Astrocyte (in vitro differentiated cells and primary cell): ENCODE data around the gene RANBP17. TPM values are rescaled to one million over a fixed set of nuclear protein-coding genes. Genes with fewer than 3 reads are reported as not detected.

Source experiments
- DNase-seq: peaks from one replicate; pipeline ENCODE4 v3.0.0-alpha.2; 2010; ENCODE audit warnings: low read depth
- FAIRE-seq: peaks from 2 replicates; lab custom pipeline; 2011; peaks lifted over from hg19 to GRCh38; lab: Jason Lieb, UNC
- H2AFZ ChIP-seq: 2 replicates; pipeline ENCODE4 v1.6.0; 2012; ENCODE audit warnings: low read depth, low read length, inconsistent platforms
- H3K27ac ChIP-seq: 2 replicates; pipeline ENCODE4 v1.5.1; 2011; ENCODE audit warnings: low read depth, low read length, inconsistent platforms
- H3K27me3 ChIP-seq: 2 replicates; pipeline ENCODE4 v1.6.0; 2011; ENCODE audit warnings: low read length, inconsistent platforms; ENCODE audit not compliant: insufficient read depth
- H3K36me3 ChIP-seq: 2 replicates; pipeline ENCODE4 v1.5.1; 2011; ENCODE audit warnings: low read length, inconsistent platforms; ENCODE audit not compliant: insufficient read depth
- H3K4me1 ChIP-seq: 2 replicates; pipeline ENCODE4 v1.5.1; 2011; ENCODE audit warnings: low read length, inconsistent platforms; ENCODE audit not compliant: insufficient read depth
- H3K4me2 ChIP-seq: 2 replicates; pipeline ENCODE4 v1.6.0; 2012; ENCODE audit warnings: low read length, inconsistent platforms
- H3K4me3 ChIP-seq: 2 replicates; pipeline ENCODE4 v1.5.1; 2011; ENCODE audit warnings: low read depth, mild to moderate bottlenecking, low read length, inconsistent platforms; ENCODE audit not compliant: insufficient read depth
- H3K79me2 ChIP-seq: 2 replicates; pipeline ENCODE4 v1.6.0; 2012; ENCODE audit warnings: mild to moderate bottlenecking, low read length, inconsistent platforms; ENCODE audit not compliant: insufficient read depth
- H3K9ac ChIP-seq: 2 replicates; pipeline ENCODE4 v1.6.0; 2012; ENCODE audit warnings: mild to moderate bottlenecking, low read length, inconsistent platforms
- H3K9me3 ChIP-seq: 2 replicates; pipeline ENCODE4 v1.5.1; 2012; ENCODE audit warnings: low read depth, mild to moderate bottlenecking, low read length, inconsistent platforms; ENCODE audit not compliant: insufficient read depth
- H4K20me1 ChIP-seq: 2 replicates; pipeline ENCODE4 v1.6.0; 2012; ENCODE audit warnings: low read length, inconsistent platforms; ENCODE audit not compliant: insufficient read depth
- H3K27ac Mint-ChIP-seq: one replicate; pipeline ENCODE4 v1.8.0; 2021; ENCODE audit warnings: mild to moderate bottlenecking, mixed read lengths; ENCODE audit not compliant: unreplicated experiment
- H3K27me3 Mint-ChIP-seq: one replicate; pipeline ENCODE4 v1.8.0; 2021; ENCODE audit warnings: low read depth, mixed read lengths; ENCODE audit not compliant: unreplicated experiment
- H3K36me3 Mint-ChIP-seq: one replicate; pipeline ENCODE4 v1.8.0; 2021; ENCODE audit warnings: low read depth, mixed read lengths; ENCODE audit not compliant: unreplicated experiment
- H3K4me1 Mint-ChIP-seq: one replicate; pipeline ENCODE4 v1.8.0; 2021; ENCODE audit warnings: low read depth, mixed read lengths; ENCODE audit not compliant: unreplicated experiment
- H3K4me3 Mint-ChIP-seq: one replicate; pipeline ENCODE4 v1.8.0; 2021; ENCODE audit warnings: mild to moderate bottlenecking, moderate library complexity, mixed read lengths; ENCODE audit not compliant: unreplicated experiment
- H3K9me3 Mint-ChIP-seq: one replicate; pipeline ENCODE4 v1.8.0; 2021; ENCODE audit warnings: mild to moderate bottlenecking, mixed read lengths; ENCODE audit not compliant: unreplicated experiment
- CTCF ChIP-seq: IDR thresholded peaks from 2 replicates; pipeline ENCODE4 v1.5.1; 2011; ENCODE audit warnings: low read depth, mild to moderate bottlenecking, inconsistent platforms, low read length, moderate library complexity; ENCODE audit not compliant: insufficient read depth
- EZH2 ChIP-seq: IDR thresholded peaks from 2 replicates; pipeline ENCODE4 v1.6.1; 2012; ENCODE audit warnings: mild to moderate bottlenecking, low read length, inconsistent platforms; ENCODE audit not compliant: insufficient read depth
- total RNA-seq: library from RNA; stranded (reverse); gene quantifications from 2 replicates; pipeline ENCODE4 v1.2.1, GENCODE V29; 2021

RANBP17 gene
- total RNA-seq, 1 donor from 2014 or later, result 16.2 TPM

- Histone ChIP-seq H3K36me3 (no peaks in the 10 kb centered on the region), H3K9ac (no peak overlapping the region), H3K4me1 (no peaks in the 10 kb centered on the region), H3K4me2 (no peak overlapping the region), H3K27me3 (no peaks in the 10 kb centered on the region), H2AFZ (no peak overlapping the region), H3K79me2 (no peaks in the 10 kb centered on the region), H3K4me3 (no peak overlapping the region), H3K9me3 (no peaks in the 10 kb centered on the region), H4K20me1 (no peaks in the 10 kb centered on the region), H3K27ac (no peak overlapping the region)
- Mint-ChIP-seq H3K36me3 (no peaks in the 10 kb centered on the region), H3K4me1 (no peaks in the 10 kb centered on the region), H3K4me3 (no peak overlapping the region), H3K9me3 (no peaks in the 10 kb centered on the region), H3K27ac (no peak overlapping the region), H3K27me3 (no peaks in the 10 kb centered on the region)
- TF ChIP-seq EZH2 (no peak), CTCF (no peak)
- FAIRE-seq (no peak), DNase-seq (no peak)
These were observed 339.5 kb downstream of the RANBP17 start for GRCh38 chr5:171201310-171201709.

DNA sequence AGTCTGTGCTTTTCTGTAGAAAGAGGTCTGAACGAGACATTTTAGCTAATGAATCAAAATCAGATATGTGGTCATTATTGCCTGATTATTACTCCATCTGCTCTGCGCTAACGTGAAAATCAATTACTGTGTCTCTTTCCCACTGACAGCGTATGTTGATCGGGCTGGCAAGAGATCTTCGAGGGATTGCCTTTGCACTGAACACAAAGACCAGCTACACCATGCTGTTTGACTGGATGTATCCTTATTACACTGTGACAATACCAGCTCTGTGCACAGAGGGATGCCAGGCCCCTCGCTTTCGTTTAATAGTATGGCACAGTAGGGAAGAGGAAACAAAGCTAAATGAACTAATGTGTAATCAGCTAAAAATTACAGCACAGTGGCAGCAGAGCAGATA is 343.6 kb downstream of the RANBP17 start:
- H3K79me2 ChIP-seq, result no peaks in the 10 kb centered on the region
- H3K4me2 ChIP-seq, result no peak overlapping the region
- H2AFZ ChIP-seq, result no peak overlapping the region
- TF ChIP-seq EZH2 (no peak), CTCF (no peak)
- DNase-seq, result no peak
- H3K4me3 Mint-ChIP-seq, result no peak overlapping the region
- H3K27me3 ChIP-seq, result no peaks in the 10 kb centered on the region
- H3K4me1 ChIP-seq, result no peaks in the 10 kb centered on the region
- no peak overlapping the region for H3K9ac ChIP-seq
- H3K27ac ChIP-seq, result no peak overlapping the region
- FAIRE-seq, result no peak
- no peak overlapping the region for H3K27ac Mint-ChIP-seq
- no peak overlapping the region for H3K4me3 ChIP-seq
- no peaks in the 10 kb centered on the region for H3K9me3 ChIP-seq
- no peaks in the 10 kb centered on the region for H3K27me3 Mint-ChIP-seq
- no peaks in the 10 kb centered on the region for H3K4me1 Mint-ChIP-seq
- no peaks in the 10 kb centered on the region for H4K20me1 ChIP-seq
- H3K36me3 Mint-ChIP-seq, result peaks cover 1% of the 10 kb centered on the region
- H3K36me3 ChIP-seq, result no peaks in the 10 kb centered on the region
- H3K9me3 Mint-ChIP-seq, result no peaks in the 10 kb centered on the region

DNA sequence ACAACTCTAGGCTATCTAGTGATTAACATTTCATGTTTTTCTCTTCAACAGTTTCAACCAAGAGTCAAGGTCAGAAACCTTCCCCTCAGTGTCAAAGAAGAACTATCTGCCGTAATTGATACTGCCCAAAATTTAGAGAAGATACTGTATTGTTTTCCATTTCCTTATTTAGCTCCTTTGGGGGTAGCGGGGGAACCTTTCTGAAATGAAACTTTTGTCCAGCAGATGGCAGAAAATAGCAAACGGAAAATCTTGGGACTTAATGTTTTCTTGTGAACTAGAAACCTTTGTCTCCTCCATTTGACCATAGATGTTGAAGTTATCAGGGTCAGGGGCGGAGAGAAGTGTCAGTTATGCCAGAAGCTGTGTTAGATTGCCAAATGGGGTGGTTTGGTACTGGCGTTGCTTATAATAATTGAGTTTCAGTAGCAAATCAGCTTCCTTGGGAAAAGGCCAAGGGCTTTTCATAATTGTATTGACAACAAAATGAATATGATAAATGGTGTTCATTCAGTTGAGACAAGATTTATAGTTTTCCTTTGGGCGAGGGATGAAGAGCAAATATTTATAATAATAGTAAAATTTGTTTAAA is 345.5 kb downstream of the RANBP17 start:
- H4K20me1 ChIP-seq, result no peaks in the 10 kb centered on the region
- DNase-seq (peak; percentile 4), FAIRE-seq (no peak)
- Mint-ChIP-seq H3K4me3 (no peak overlapping the region), H3K4me1 (no peaks in the 10 kb centered on the region), H3K9me3 (no peaks in the 10 kb centered on the region), H3K27me3 (no peaks in the 10 kb centered on the region), H3K36me3 (peaks cover 1% of the 10 kb centered on the region), H3K27ac (no peak overlapping the region)
- H3K36me3 ChIP-seq, result no peaks in the 10 kb centered on the region
- no peak overlapping the region for H3K27ac ChIP-seq
- no peaks in the 10 kb centered on the region for H3K27me3 ChIP-seq
- H3K4me3 ChIP-seq, result no peak overlapping the region
- H3K79me2 ChIP-seq, result no peaks in the 10 kb centered on the region
- H2AFZ ChIP-seq, result no peak overlapping the region
- no peak overlapping the region for H3K9ac ChIP-seq
- no peak overlapping the region for H3K4me2 ChIP-seq
- H3K4me1 ChIP-seq, result no peaks in the 10 kb centered on the region
- TF ChIP-seq EZH2 (no peak), CTCF (peak; percentile 62)
- H3K9me3 ChIP-seq, result no peaks in the 10 kb centered on the region
